PC-9 (cell line): ENCODE measurements around the gene GNAS. TPM values are rescaled to one million over a fixed set of nuclear protein-coding genes. Genes with fewer than 3 reads are reported as not detected.

Experiments used
- BruUV-seq: library from RNA; stranded (reverse); fragments of 400-500 nt; replicated peaks from 2 replicates; lab custom pipeline; 2021; lab: Mats Ljungman, UMichigan
- CTCF ChIA-PET: fragments of 300-600 bp; sonication (Branson Sonifier 250); formaldehyde crosslinking; loops from one replicate; lab custom pipeline; 2022; ENCODE audit warnings: antibody characterized with exemption; lab: Charles Lee
- POLR2A ChIA-PET: fragments of 300-600 bp; sonication (Branson Sonifier 250); formaldehyde crosslinking; loops from one replicate; lab custom pipeline; 2022; ENCODE audit warnings: antibody characterized with exemption; ENCODE audit not compliant: unreplicated experiment; lab: Charles Lee
- DNase-seq, 2 experiments: peaks; one replicate each; pipeline versions ENCODE4 v3.0.0 to v3.0.0-alpha.2; 2015 to 2022; ENCODE audit warnings: mixed read lengths in 1 of 2
- H2AFZ ChIP-seq: fragments of 200-600 bp; sonication (generic); 2 replicates; pipeline ENCODE4 v1.8.1; 2017; ENCODE audit warnings: antibody characterized with exemption
- H3F3A ChIP-seq: fragments of 200-600 bp; sonication (generic); 2 replicates; pipeline ENCODE4 v1.8.1; 2017; ENCODE audit warnings: antibody characterized with exemption, mild to moderate bottlenecking, low read depth; ENCODE audit not compliant: insufficient read depth
- H3K27ac ChIP-seq: fragments of 200-600 bp; sonication (generic); 2 replicates; pipeline ENCODE4 v1.6.1; 2016; ENCODE audit warnings: mixed run types
- H3K27me3 ChIP-seq: fragments of 200-600 bp; sonication (generic); 2 replicates; pipeline ENCODE4 v1.6.1; 2016; ENCODE audit warnings: low read depth, mixed run types; ENCODE audit not compliant: insufficient read depth
- H3K36me3 ChIP-seq: fragments of 200-600 bp; sonication (generic); 2 replicates; pipeline ENCODE4 v1.6.1; 2016; ENCODE audit warnings: low read depth, mixed run types
- H3K4me1 ChIP-seq: fragments of 200-600 bp; sonication (generic); replicated peaks from 2 replicates; pipeline ENCODE4 v1.6.1; 2016; ENCODE audit warnings: mixed run types; ENCODE audit not compliant: insufficient read depth
- H3K4me2 ChIP-seq: fragments of 200-600 bp; sonication (generic); 2 replicates; pipeline ENCODE4 v1.6.1; 2017; ENCODE audit warnings: mixed run types
- H3K4me3 ChIP-seq: fragments of 200-600 bp; sonication (generic); 2 replicates; pipeline ENCODE4 v1.6.1; 2016; ENCODE audit warnings: mixed run types
- H3K79me2 ChIP-seq: fragments of 200-600 bp; sonication (generic); 2 replicates; pipeline ENCODE4 v1.6.1; 2017; ENCODE audit warnings: low read depth, mixed run types
- H3K9me2 ChIP-seq: fragments of 200-600 bp; sonication (generic); 2 replicates; pipeline ENCODE4 v1.8.1; 2017; ENCODE audit warnings: mild to moderate bottlenecking; ENCODE audit not compliant: insufficient read depth
- H3K9me3 ChIP-seq: fragments of 200-600 bp; sonication (generic); 2 replicates; pipeline ENCODE4 v1.8.1; 2016; ENCODE audit warnings: low read depth; ENCODE audit not compliant: insufficient read depth
- H4K20me1 ChIP-seq: fragments of 200-600 bp; sonication (generic); 2 replicates; pipeline ENCODE4 v1.8.1; 2017; ENCODE audit not compliant: insufficient read depth
- CTCF ChIP-seq: fragments of 200-600 bp; sonication (generic); conservative IDR thresholded peaks from 2 replicates; pipeline ENCODE4 v1.6.1; 2017; ENCODE audit warnings: mixed run types, antibody characterized with exemption, mild to moderate bottlenecking, moderate library complexity
- EZH2 ChIP-seq: fragments of 200-600 bp; sonication (generic); IDR thresholded peaks from 2 replicates; pipeline ENCODE4 v1.8.0; 2017; ENCODE audit warnings: antibody characterized with exemption, low read depth
- intact Hi-C: fragments of 100-400 bp; cut with micrococcal nuclease; formaldehyde crosslinking; loops from one replicate; pipeline ENCODE4 v1.10.0; 2022; ENCODE audit not compliant: unreplicated experiment
- total RNA-seq: library from RNA; stranded (reverse); gene quantifications from 2 replicates; pipeline ENCODE4 v1.2.3, GENCODE V29; 2021

GNAS gene
- total RNA-seq, 1 experiment from 2014 or later, result 929 TPM

GRCh38 chr20:58822149-58822548, 30.4 kb upstream of the GNAS start:
- DNase-seq, result no peak
- H3K4me2 ChIP-seq, result no peak overlapping the region
- 0 out of 2 replicates have a peak, but pooled peaks have one; percentile 24 for TF ChIP-seq CTCF
- no peak for TF ChIP-seq EZH2
- peaks cover 24% of the 10 kb centered on the region; the same call in 1 of the 2 replicates for H3K27me3 ChIP-seq
- no peaks in the 10 kb centered on the region for H3K4me1 ChIP-seq
- intact Hi-C loops, result no loop called here
- no peak overlapping the region for H3K27ac ChIP-seq
- ChIA-PET POLR2A (no interaction called here), CTCF (interaction anchor here (0.6 to 0.7 kb wide), 2 partner anchors 266 to 1865 kb away, joined by 4 to 5 read pairs; no protein-coding TSS in a partner anchor)
- no peak overlapping the region for H3K4me3 ChIP-seq
- no peaks in the 10 kb centered on the region for H3K9me3 ChIP-seq
- H2AFZ ChIP-seq, result no peak overlapping the region
- H3F3A ChIP-seq, result no peaks in the 10 kb centered on the region
- no peaks in the 10 kb centered on the region for H4K20me1 ChIP-seq
- no peaks in the 10 kb centered on the region for H3K36me3 ChIP-seq
- no peaks in the 10 kb centered on the region for H3K79me2 ChIP-seq
- BruUV-seq, result no TSS peak
- H3K9me2 ChIP-seq, result no peaks in the 10 kb centered on the region

GRCh38 chr20:58822748-58823730, 29.5 kb upstream of the GNAS start:
- intact Hi-C loops, result no loop called here
- DNase-seq, result no peak

GRCh38 chr20:58824843-58825242, 27.7 kb upstream of the GNAS start:
- no peaks in the 10 kb centered on the region for H3K79me2 ChIP-seq
- no TSS peak for BruUV-seq
- ChIA-PET POLR2A (no interaction called here), CTCF (no interaction called here)
- H4K20me1 ChIP-seq, result no peaks in the 10 kb centered on the region
- no peak for TF ChIP-seq CTCF
- no peak for TF ChIP-seq EZH2
- H3K27ac ChIP-seq, result no peak overlapping the region
- no peak overlapping the region for H3K4me2 ChIP-seq
- DNase-seq, result no peak
- H3K4me1 ChIP-seq, result no peaks in the 10 kb centered on the region
- no peaks in the 10 kb centered on the region for H3K9me3 ChIP-seq
- H3K27me3 ChIP-seq, result peaks cover 32% of the 10 kb centered on the region; the same call in 1 of the 2 replicates
- H2AFZ ChIP-seq, result no peak overlapping the region
- H3K36me3 ChIP-seq, result no peaks in the 10 kb centered on the region
- H3K9me2 ChIP-seq, result no peaks in the 10 kb centered on the region
- intact Hi-C loops, result no loop called here
- H3F3A ChIP-seq, result no peaks in the 10 kb centered on the region
- no peak overlapping the region for H3K4me3 ChIP-seq

More at GRCh38 chr20:58822748-58823730, 29.5 kb upstream of the GNAS start:
- Histone ChIP-seq H3K79me2 (no peaks in the 10 kb centered on the region), H3K27ac (no peak overlapping the region), H3K4me1 (no peaks in the 10 kb centered on the region), H3K27me3 (peaks cover 27% of the 10 kb centered on the region; the same call in 1 of the 2 replicates), H3K4me2 (no peak overlapping the region), H3K4me3 (no peak overlapping the region), H3F3A (no peaks in the 10 kb centered on the region), H3K9me2 (no peaks in the 10 kb centered on the region), H3K36me3 (no peaks in the 10 kb centered on the region), H2AFZ (no peak overlapping the region), H4K20me1 (no peaks in the 10 kb centered on the region), H3K9me3 (no peaks in the 10 kb centered on the region)
- ChIA-PET POLR2A (no interaction called here), CTCF (no interaction called here)
- no TSS peak for BruUV-seq
- TF ChIP-seq EZH2, result no peak
- no peak for TF ChIP-seq CTCF
